ENCODE measurements around the gene GEMIN5. TPM values are rescaled to one million over a fixed set of nuclear protein-coding genes. Genes with fewer than 3 reads are reported as not detected.

The GEMIN5 gene
- total and polyA plus RNA-seq, 2 of the 13 experiments (the other 11 are each of a cell fraction or from before 2014, with no cell fraction given): 6.6 to 28.6 TPM

GRCh38 chr5:154844809-154845208, 93.2 kb downstream of the GEMIN5 start (continued):
- no peak for TF ChIP-seq AGO2 (optimal IDR thresholded peaks at IDR 0.05; ENCODE audit: low read depth, low read length)
- TF ChIP-seq IRF9 (CRISPR knock-in tag; IDR thresholded peaks at IDR 0.05; ENCODE audit: borderline replicate concordance): no peak
- TF ChIP-seq SIX4 (CRISPR knock-in tag; IDR thresholded peaks at IDR 0.05): no peak
- TF ChIP-seq TFE3 (CRISPR knock-in tag; IDR thresholded peaks at IDR 0.05): no peak
- no peak for TF ChIP-seq ASH2L (IDR thresholded peaks at IDR 0.05; ENCODE audit: insufficient read length, low read depth, low read length)
- TF ChIP-seq PAX8 (CRISPR knock-in tag; IDR thresholded peaks at IDR 0.05; ENCODE audit: borderline replicate concordance): no peak
- TF ChIP-seq RELA (CRISPR knock-in tag; IDR thresholded peaks at IDR 0.05): no peak
- TF ChIP-seq RFX3 (CRISPR knock-in tag; IDR thresholded peaks at IDR 0.05): no peak
- TF ChIP-seq HMG20B (CRISPR knock-in tag; conservative IDR thresholded peaks at IDR 0.05): no peak
- TF ChIP-seq NFIC (IDR thresholded peaks at IDR 0.05; ENCODE audit: low read length): no peak
- 0 out of 2 replicates have a peak, but pooled peaks have one; percentile 34 for TF ChIP-seq RARA (CRISPR knock-in tag; IDR thresholded peaks at IDR 0.05)
- no peak for TF ChIP-seq PLRG1 (conservative IDR thresholded peaks at IDR 0.05)
- no peak for TF ChIP-seq ZNF841 (CRISPR knock-in tag; IDR thresholded peaks at IDR 0.05; ENCODE audit: borderline replicate concordance)
- TF ChIP-seq MIER3 (CRISPR knock-in tag; IDR thresholded peaks at IDR 0.05; ENCODE audit: borderline replicate concordance): no peak
- no peak for TF ChIP-seq HNF1B (CRISPR knock-in tag; IDR thresholded peaks at IDR 0.05)
- no peak for TF ChIP-seq ATF5 (CRISPR knock-in tag; IDR thresholded peaks at IDR 0.05; ENCODE audit: low read depth)
- no peak for TF ChIP-seq ZFP36L2 (CRISPR knock-in tag; IDR thresholded peaks at IDR 0.05)
- TF ChIP-seq, protein P1, sequence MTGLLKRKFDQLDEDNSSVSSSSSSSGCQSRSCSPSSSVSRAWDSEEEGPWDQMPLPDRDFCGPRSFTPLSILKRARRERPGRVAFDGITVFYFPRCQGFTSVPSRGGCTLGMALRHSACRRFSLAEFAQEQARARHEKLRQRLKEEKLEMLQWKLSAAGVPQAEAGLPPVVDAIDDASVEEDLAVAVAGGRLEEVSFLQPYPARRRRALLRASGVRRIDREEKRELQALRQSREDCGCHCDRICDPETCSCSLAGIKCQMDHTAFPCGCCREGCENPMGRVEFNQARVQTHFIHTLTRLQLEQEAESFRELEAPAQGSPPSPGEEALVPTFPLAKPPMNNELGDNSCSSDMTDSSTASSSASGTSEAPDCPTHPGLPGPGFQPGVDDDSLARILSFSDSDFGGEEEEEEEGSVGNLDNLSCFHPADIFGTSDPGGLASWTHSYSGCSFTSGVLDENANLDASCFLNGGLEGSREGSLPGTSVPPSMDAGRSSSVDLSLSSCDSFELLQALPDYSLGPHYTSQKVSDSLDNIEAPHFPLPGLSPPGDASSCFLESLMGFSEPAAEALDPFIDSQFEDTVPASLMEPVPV (CRISPR knock-in tag; IDR thresholded peaks at IDR 0.05): no peak
- TF ChIP-seq BCL6 (CRISPR knock-in tag; IDR thresholded peaks at IDR 0.05): peak; percentile 62
- TF ChIP-seq, protein P2, sequence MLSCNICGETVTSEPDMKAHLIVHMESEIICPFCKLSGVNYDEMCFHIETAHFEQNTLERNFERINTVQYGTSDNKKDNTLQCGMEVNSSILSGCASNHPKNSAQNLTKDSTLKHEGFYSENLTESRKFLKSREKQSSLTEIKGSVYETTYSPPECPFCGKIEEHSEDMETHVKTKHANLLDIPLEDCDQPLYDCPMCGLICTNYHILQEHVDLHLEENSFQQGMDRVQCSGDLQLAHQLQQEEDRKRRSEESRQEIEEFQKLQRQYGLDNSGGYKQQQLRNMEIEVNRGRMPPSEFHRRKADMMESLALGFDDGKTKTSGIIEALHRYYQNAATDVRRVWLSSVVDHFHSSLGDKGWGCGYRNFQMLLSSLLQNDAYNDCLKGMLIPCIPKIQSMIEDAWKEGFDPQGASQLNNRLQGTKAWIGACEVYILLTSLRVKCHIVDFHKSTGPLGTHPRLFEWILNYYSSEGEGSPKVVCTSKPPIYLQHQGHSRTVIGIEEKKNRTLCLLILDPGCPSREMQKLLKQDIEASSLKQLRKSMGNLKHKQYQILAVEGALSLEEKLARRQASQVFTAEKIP (CRISPR knock-in tag; IDR thresholded peaks at IDR 0.05; ENCODE audit: borderline replicate concordance): no peak
- TF ChIP-seq FOXA1 (IDR thresholded peaks at IDR 0.05): no peak
- peak; percentile 45; the same call in 1 of the 2 replicates for TF ChIP-seq FOXA1 (CRISPR knock-in tag; IDR thresholded peaks at IDR 0.05)

All from HepG2 (cell line).